ENCODE results near the gene LAMA1.
A peak's percentile ranks its signal among the peaks of the same experiment; 100 is the strongest.

LAMA1 gene

GRCh38 chr18:7025194-7025593 is 92.4 kb downstream of the LAMA1 start:
- in situ Hi-C loops (cut with HindIII; ENCODE audit: low sequenced_read_pairs): no loop called here
- TF ChIP-seq CTCF (IDR thresholded peaks at IDR 0.05; ENCODE audit: low read depth, low read length): no peak
- no peak for DNase-seq (ENCODE audit: low read depth, low spot score)
- no peak overlapping the region for H3K4me3 ChIP-seq (ENCODE audit: low read depth, low read length)

- DNase-seq (ENCODE audit: low read depth, low spot score): no peak
- in situ Hi-C loops (cut with HindIII; ENCODE audit: low sequenced_read_pairs): no loop called here
- no peak for TF ChIP-seq CTCF (IDR thresholded peaks at IDR 0.05; ENCODE audit: low read depth, low read length)
- no peak overlapping the region for H3K4me3 ChIP-seq (ENCODE audit: low read depth, low read length)
These were observed 94.0 kb downstream of the LAMA1 start for GRCh38 chr18:7023581-7023980.

GRCh38 chr18:7023063-7023580 is 94.5 kb downstream of the LAMA1 start:
- no peak for DNase-seq (ENCODE audit: low read depth, low spot score)
- no peak for TF ChIP-seq CTCF (IDR thresholded peaks at IDR 0.05; ENCODE audit: low read depth, low read length)
- in situ Hi-C loops (cut with HindIII; ENCODE audit: low sequenced_read_pairs): no loop called here
- no peak overlapping the region for H3K4me3 ChIP-seq (ENCODE audit: low read depth, low read length)

- in situ Hi-C loops (cut with HindIII; ENCODE audit: low sequenced_read_pairs): no loop called here
These were observed 95.4 kb downstream of the LAMA1 start for GRCh38 chr18:7021994-7022840.

GRCh38 chr18:7020995-7021777 is 96.4 kb downstream of the LAMA1 start:
- no peak for TF ChIP-seq CTCF (IDR thresholded peaks at IDR 0.05; ENCODE audit: low read depth, low read length)

More at GRCh38 chr18:7021994-7022840, 95.4 kb downstream of the LAMA1 start:
- TF ChIP-seq CTCF (IDR thresholded peaks at IDR 0.05; ENCODE audit: low read depth, low read length): peak; percentile 35
- H3K4me3 ChIP-seq (ENCODE audit: low read depth, low read length): no peak overlapping the region
- peak; percentile 20 for DNase-seq (ENCODE audit: low read depth, low spot score)

GRCh38 chr18:7017013-7017412 is 100.6 kb downstream of the LAMA1 start:
- no peak for TF ChIP-seq CTCF (IDR thresholded peaks at IDR 0.05; ENCODE audit: low read depth, low read length)
- in situ Hi-C loops (cut with HindIII; ENCODE audit: low sequenced_read_pairs): no loop called here
- no peak for DNase-seq (ENCODE audit: low read depth, low spot score)
- H3K4me3 ChIP-seq (ENCODE audit: low read depth, low read length): no peak overlapping the region

More at GRCh38 chr18:7020995-7021777, 96.4 kb downstream of the LAMA1 start:
- DNase-seq (ENCODE audit: low read depth, low spot score): no peak
- no peak overlapping the region for H3K4me3 ChIP-seq (ENCODE audit: low read depth, low read length)
- in situ Hi-C loops (cut with HindIII; ENCODE audit: low sequenced_read_pairs): no loop called here
